OCI-M1 (cell line): ENCODE measurements around the gene SLC20A1.

Experiments
- DNase-seq: peaks from one replicate; lab custom pipeline; 2025; lab: John Stamatoyannopoulos, UW

SLC20A1 gene

GRCh38 chr2:112709703-112710102 is 64.0 kb downstream of the SLC20A1 start:
- DNase-seq: no peak

- DNase-seq: no peak
Observed at GRCh38 chr2:112710956-112711750, 65.4 kb downstream of the SLC20A1 start.

DNA sequence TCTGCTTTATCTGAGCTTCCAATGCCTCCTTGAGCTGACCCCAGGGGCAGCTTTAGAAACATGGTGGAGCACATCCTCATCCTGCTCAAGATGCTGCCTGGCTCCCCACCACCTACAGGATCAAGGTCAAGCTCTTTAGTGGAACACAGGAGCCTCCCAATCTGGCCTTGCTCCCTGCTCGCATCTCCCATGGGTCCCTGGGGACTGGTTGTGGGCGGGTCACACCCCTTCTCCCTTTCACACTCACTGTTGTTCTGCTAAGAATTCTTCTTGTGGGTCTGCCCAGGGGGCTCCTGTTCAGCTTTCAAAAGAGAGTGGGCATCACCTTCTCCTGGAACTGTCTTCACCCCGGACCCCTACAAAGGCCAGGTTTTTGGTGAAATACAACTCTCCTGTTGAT is 66.7 kb downstream of the SLC20A1 start:
- DNase-seq: no peak

GRCh38 chr2:112712903-112713584 is 67.3 kb downstream of the SLC20A1 start:
- DNase-seq: no peak
